Vagina (tissue), 2 donors: ENCODE data around the gene TBXAS1. TPM values are rescaled to one million over a fixed set of nuclear protein-coding genes. Genes with fewer than 3 reads are reported as not detected.

Experiments
- DNase-seq, 2 donors: peaks; one replicate each; pipeline ENCODE4 v3.0.0-alpha.2; 2017; ENCODE audit errors: extremely low spot score in 2 of 2
- H3K27ac ChIP-seq: fragments of 200-600 bp; sonication (generic); one replicate; pipeline ENCODE4 v1.5.1; 2019
- H3K27me3 ChIP-seq: fragments of 200-600 bp; sonication (generic); one replicate; pipeline ENCODE4 v1.5.1; 2019
- H3K36me3 ChIP-seq, 2 donors: fragments of 200-600 bp; sonication (generic); one replicate each; pipeline ENCODE4 v1.5.1; 2017 to 2019
- H3K4me1 ChIP-seq: fragments of 200-600 bp; sonication (generic); one replicate; pipeline ENCODE4 v1.5.1; 2019
- H3K4me3 ChIP-seq, 2 donors: fragments of 200-600 bp; sonication (generic); 1 replicate in 1 of 2; 2 replicates in 1 of 2; pipeline ENCODE4 v1.5.1; 2016 to 2019
- H3K9me3 ChIP-seq: fragments of 200-600 bp; sonication (generic); one replicate; pipeline ENCODE4 v1.5.1; 2019
- CTCF ChIP-seq, 3 experiments: fragments of 450-650 bp in 2 of 3; fragments of 200-600 bp in 1 of 3; sonication (generic) in 1 of 3; IDR thresholded peaks; one replicate each; pipeline ENCODE4 v1.5.1; 2017 to 2019; ENCODE audit warnings: antibody characterized with exemption in 3 of 3, mild to moderate bottlenecking in 2 of 3, moderate library complexity in 2 of 3
- POLR2A ChIP-seq, 2 donors: fragments of 450-650 bp; IDR thresholded peaks; one replicate each; pipeline ENCODE4 v1.6.1; 2017; ENCODE audit warnings: antibody characterized with exemption in 2 of 2, mild to moderate bottlenecking in 2 of 2, moderate library complexity in 2 of 2
- POLR2AphosphoS5 ChIP-seq, 2 donors: sonication (generic); formaldehyde crosslinking; IDR thresholded peaks; one replicate each; pipeline ENCODE4 v1.9.0; 2017; ENCODE audit warnings: antibody characterized with exemption in 2 of 2, mild to moderate bottlenecking in 2 of 2, low read depth in 1 of 2; ENCODE audit not compliant: insufficient read depth in 1 of 2
- intact Hi-C: fragments of 100-400 bp; cut with DNase I; formaldehyde crosslinking; loops from one replicate; pipeline ENCODE4 v1.15.1; 2023
- total RNA-seq: library from RNA; depleted of rRNA; stranded (reverse); fragments of >200 nt; gene quantifications from one replicate; pipeline ENCODE4 v1.2.3, GENCODE V29; 2016

The TBXAS1 gene
- total RNA-seq, 1 donor from 2014 or later = 18.4 TPM

GRCh38 chr7:139947021-139947420, 118.0 kb downstream of the TBXAS1 start:
- TF ChIP-seq POLR2A (IDR thresholded peaks at IDR 0.05) = no peak
- no peak for TF ChIP-seq CTCF (IDR thresholded peaks at IDR 0.05)
- no peak for TF ChIP-seq POLR2AphosphoS5 (IDR thresholded peaks at IDR 0.05; ENCODE audit: insufficient read depth in 1 of 2, low read depth in 1 of 2)
- Histone ChIP-seq H3K4me1 (no peaks in the 10 kb centered on the region), H3K27me3 (no peaks in the 10 kb centered on the region), H3K4me3 (no peak overlapping the region), H3K9me3 (no peaks in the 10 kb centered on the region), H3K27ac (no peak overlapping the region), H3K36me3 (no peaks in the 10 kb centered on the region)
- no peak for DNase-seq
- intact Hi-C loops = no loop called here

- no peaks in the 10 kb centered on the region for H3K27me3 ChIP-seq
- H3K9me3 ChIP-seq = no peaks in the 10 kb centered on the region
- H3K27ac ChIP-seq = no peak overlapping the region
- H3K36me3 ChIP-seq = no peaks in the 10 kb centered on the region
- TF ChIP-seq CTCF (IDR thresholded peaks at IDR 0.05) (no peak), POLR2A (IDR thresholded peaks at IDR 0.05) (no peak), POLR2AphosphoS5 (IDR thresholded peaks at IDR 0.05; ENCODE audit: insufficient read depth in 1 of 2, low read depth in 1 of 2) (no peak)
- H3K4me3 ChIP-seq = no peak overlapping the region
- H3K4me1 ChIP-seq = no peaks in the 10 kb centered on the region
- no peak for DNase-seq
- intact Hi-C loops = no loop called here
These were observed 119.1 kb downstream of the TBXAS1 start for GRCh38 chr7:139948167-139948566.

- Histone ChIP-seq H3K27me3 (no peaks in the 10 kb centered on the region), H3K27ac (no peak overlapping the region), H3K4me1 (no peaks in the 10 kb centered on the region), H3K4me3 (no peak overlapping the region), H3K36me3 (no peaks in the 10 kb centered on the region), H3K9me3 (no peaks in the 10 kb centered on the region)
- TF ChIP-seq POLR2AphosphoS5 (IDR thresholded peaks at IDR 0.05; ENCODE audit: insufficient read depth in 1 of 2, low read depth in 1 of 2) (no peak), CTCF (IDR thresholded peaks at IDR 0.05) (no peak), POLR2A (IDR thresholded peaks at IDR 0.05) (no peak)
- no peak for DNase-seq
- intact Hi-C loops = no loop called here
These were observed 119.7 kb downstream of the TBXAS1 start for GRCh38 chr7:139948587-139949335.

GRCh38 chr7:139949629-139950028, 120.6 kb downstream of the TBXAS1 start:
- intact Hi-C loops = no loop called here
- Histone ChIP-seq H3K27ac (no peak overlapping the region), H3K9me3 (no peaks in the 10 kb centered on the region), H3K27me3 (no peaks in the 10 kb centered on the region), H3K4me1 (no peaks in the 10 kb centered on the region), H3K36me3 (no peaks in the 10 kb centered on the region), H3K4me3 (no peak overlapping the region)
- TF ChIP-seq POLR2A (IDR thresholded peaks at IDR 0.05) (no peak), POLR2AphosphoS5 (IDR thresholded peaks at IDR 0.05; ENCODE audit: insufficient read depth in 1 of 2, low read depth in 1 of 2) (no peak), CTCF (IDR thresholded peaks at IDR 0.05) (no peak)
- no peak for DNase-seq

GRCh38 chr7:139950881-139951525, 121.9 kb downstream of the TBXAS1 start:
- Histone ChIP-seq H3K27me3 (no peaks in the 10 kb centered on the region), H3K4me1 (no peaks in the 10 kb centered on the region), H3K9me3 (no peaks in the 10 kb centered on the region), H3K4me3 (no peak overlapping the region), H3K27ac (no peak overlapping the region), H3K36me3 (no peaks in the 10 kb centered on the region)
- DNase-seq = no peak
- intact Hi-C loops = no loop called here
- TF ChIP-seq CTCF (IDR thresholded peaks at IDR 0.05) (no peak), POLR2A (IDR thresholded peaks at IDR 0.05) (no peak), POLR2AphosphoS5 (IDR thresholded peaks at IDR 0.05; ENCODE audit: insufficient read depth in 1 of 2, low read depth in 1 of 2) (no peak)
